Lung (tissue), 12 donors: ENCODE results near the gene PLB1. TPM values are rescaled to one million over a fixed set of nuclear protein-coding genes. Genes with fewer than 3 reads are reported as not detected.

Source experiments
- ATAC-seq: fragments of 200-7000 bp; cut with Tn5 transposase; one replicate; pipeline ENCODE4 v1.9.1; 2020; ENCODE audit warnings: moderate number of reproducible peaks; ENCODE audit not compliant: insufficient read depth, low FRiP score
- DNase-seq, 3 donors: peaks; one replicate each; pipeline ENCODE4 v3.0.0-alpha.2; 2013 to 2017
- H3K27ac ChIP-seq, 2 donors: one replicate each; pipeline ENCODE4 v1.5.1; 2013; ENCODE audit warnings: mild to moderate bottlenecking in 2 of 2, moderate library complexity in 2 of 2, control low read depth in 1 of 2, inconsistent platforms in 1 of 2, low read depth in 1 of 2, low read length in 1 of 2
- H3K27me3 ChIP-seq, 3 donors: one replicate each; pipeline ENCODE4 v1.5.1; 2013; ENCODE audit warnings: low read length in 2 of 3; ENCODE audit not compliant: control insufficient read depth in 3 of 3, insufficient read depth in 3 of 3
- H3K36me3 ChIP-seq, 4 donors: one replicate each; pipeline ENCODE4 v1.5.1; 2013; ENCODE audit warnings: low read length in 4 of 4, mild to moderate bottlenecking in 1 of 4, moderate library complexity in 1 of 4; ENCODE audit not compliant: control insufficient read depth in 4 of 4, insufficient read depth in 4 of 4
- H3K4me1 ChIP-seq, 5 donors: one replicate each; pipeline ENCODE4 v1.5.1; 2013; ENCODE audit warnings: low read length in 5 of 5, mild to moderate bottlenecking in 2 of 5, moderate library complexity in 1 of 5; ENCODE audit not compliant: control insufficient read depth in 5 of 5, insufficient read depth in 5 of 5
- H3K4me3 ChIP-seq: one replicate; pipeline ENCODE4 v1.5.1; 2013; ENCODE audit warnings: mild to moderate bottlenecking, control low read depth, moderate library complexity
- H3K9ac ChIP-seq, 2 donors: one replicate each; pipeline ENCODE4 v1.5.1; 2013; ENCODE audit warnings: low read length in 2 of 2, control low read depth in 1 of 2; ENCODE audit not compliant: insufficient read depth in 1 of 2
- H3K9me3 ChIP-seq, 4 donors: one replicate each; pipeline ENCODE4 v1.5.1; 2013; ENCODE audit warnings: low read length in 3 of 4, mild to moderate bottlenecking in 1 of 4, moderate library complexity in 1 of 4; ENCODE audit not compliant: control insufficient read depth in 4 of 4, insufficient read depth in 3 of 4
- WGBS, 2 donors: extraction: QIAGEN DNeasy Blood & Tissue Kit; methylation state at CpG; one replicate each; pipeline ENCODE4 v1.1.7; 2013; 5-methylcytosine and 5-hydroxymethylcytosine counted together
- polyA plus RNA-seq, 2 donors: library from polyadenylated mRNA; stranded (reverse); fragments of 200-250 nt; gene quantifications; one replicate each; pipeline ENCODE4 v1.2.1, GENCODE V29; 2013
- total RNA-seq, 2 donors: library from RNA; depleted of rRNA in 1 of 2; stranded (reverse); fragments of >200 nt in 1 of 2; gene quantifications; one replicate each; pipeline ENCODE4 v1.2.1, GENCODE V29; 2014 to 2021
- TF ChIP-seq, protein P1 (sequence below): IDR thresholded peaks from 2 replicates; pipeline ENCODE4 v1.5.1; 2012; ENCODE audit warnings: mild to moderate bottlenecking; ENCODE audit errors: control extremely low read depth, extremely low read depth
- donor health status: control.
- donor health status: control.
- donor health status: Bipolar disorder and iron deficiency.
- donor health status: healthy.
- donor health status: DM: yes; HTN: yes; CAD: no.

The PLB1 gene
- total and polyA plus RNA-seq, 4 donors, result 1.0 to 10.3 (median 6.7) TPM

DNA sequence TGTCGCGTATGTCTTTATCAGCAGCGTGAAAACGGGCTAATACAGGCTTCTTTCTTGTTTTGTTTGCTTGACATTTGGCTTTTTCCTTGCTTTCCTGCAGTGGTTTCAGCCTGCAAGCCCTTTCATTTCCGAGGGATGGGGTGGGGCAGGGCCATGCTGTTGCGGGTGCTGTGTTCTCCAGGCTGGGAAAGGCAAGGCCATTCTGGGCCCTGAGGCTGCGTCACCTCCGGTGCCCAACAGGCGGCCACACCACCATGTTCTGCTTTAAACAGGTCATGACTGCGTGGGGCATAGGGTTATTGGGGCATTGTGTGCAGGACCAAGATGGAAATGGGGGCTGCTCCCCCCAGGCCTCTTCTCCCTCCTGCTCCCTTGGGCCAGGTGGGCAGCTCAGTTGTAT, 38.6 kb upstream of the PLB1 start:
- DNase-seq (no peak), ATAC-seq (no peak)
- H3K27me3 ChIP-seq, result no peaks in the 10 kb centered on the region
- no peak overlapping the region for H3K27ac ChIP-seq
- TF ChIP-seq, protein P1, sequence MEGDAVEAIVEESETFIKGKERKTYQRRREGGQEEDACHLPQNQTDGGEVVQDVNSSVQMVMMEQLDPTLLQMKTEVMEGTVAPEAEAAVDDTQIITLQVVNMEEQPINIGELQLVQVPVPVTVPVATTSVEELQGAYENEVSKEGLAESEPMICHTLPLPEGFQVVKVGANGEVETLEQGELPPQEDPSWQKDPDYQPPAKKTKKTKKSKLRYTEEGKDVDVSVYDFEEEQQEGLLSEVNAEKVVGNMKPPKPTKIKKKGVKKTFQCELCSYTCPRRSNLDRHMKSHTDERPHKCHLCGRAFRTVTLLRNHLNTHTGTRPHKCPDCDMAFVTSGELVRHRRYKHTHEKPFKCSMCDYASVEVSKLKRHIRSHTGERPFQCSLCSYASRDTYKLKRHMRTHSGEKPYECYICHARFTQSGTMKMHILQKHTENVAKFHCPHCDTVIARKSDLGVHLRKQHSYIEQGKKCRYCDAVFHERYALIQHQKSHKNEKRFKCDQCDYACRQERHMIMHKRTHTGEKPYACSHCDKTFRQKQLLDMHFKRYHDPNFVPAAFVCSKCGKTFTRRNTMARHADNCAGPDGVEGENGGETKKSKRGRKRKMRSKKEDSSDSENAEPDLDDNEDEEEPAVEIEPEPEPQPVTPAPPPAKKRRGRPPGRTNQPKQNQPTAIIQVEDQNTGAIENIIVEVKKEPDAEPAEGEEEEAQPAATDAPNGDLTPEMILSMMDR, result no peak
- H3K9ac ChIP-seq, result no peak overlapping the region
- no peak overlapping the region for H3K4me3 ChIP-seq
- H3K36me3 ChIP-seq, result no peaks in the 10 kb centered on the region
- no peaks in the 10 kb centered on the region for H3K4me1 ChIP-seq
- 91 to 96% methylated on average over 10 of the region's 10 CpGs for WGBS, 2 donors
- H3K9me3 ChIP-seq, result no peaks in the 10 kb centered on the region

DNA sequence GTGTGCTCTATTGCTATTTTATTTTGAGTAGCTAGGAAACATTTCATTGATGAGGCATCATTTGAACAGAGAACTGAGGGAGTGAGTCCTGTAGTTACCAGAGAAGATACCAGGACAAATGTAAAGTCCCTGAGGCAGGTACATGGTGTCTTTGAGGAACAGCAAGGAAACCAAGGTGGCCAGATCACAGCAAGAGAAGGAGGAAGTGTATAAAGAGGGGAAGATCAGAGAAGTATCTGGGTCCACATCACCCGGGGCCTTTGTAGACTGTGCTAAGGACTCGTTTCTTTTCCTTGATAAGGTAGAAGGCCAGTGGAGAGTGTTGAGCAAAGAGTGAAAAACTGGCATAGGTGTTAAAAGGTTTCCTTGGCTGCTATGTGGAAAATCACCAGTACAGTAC, 34.8 kb upstream of the PLB1 start:
- TF ChIP-seq, protein P1, result no peak
- DNase-seq (no peak), ATAC-seq (no peak)
- Histone ChIP-seq H3K36me3 (no peaks in the 10 kb centered on the region), H3K9ac (no peak overlapping the region), H3K27me3 (no peaks in the 10 kb centered on the region), H3K4me3 (no peak overlapping the region), H3K27ac (no peak overlapping the region), H3K9me3 (no peaks in the 10 kb centered on the region), H3K4me1 (no peaks in the 10 kb centered on the region)
- WGBS, 2 donors, result 36 to 49% methylated on average over 2 of the region's 2 CpGs

DNA sequence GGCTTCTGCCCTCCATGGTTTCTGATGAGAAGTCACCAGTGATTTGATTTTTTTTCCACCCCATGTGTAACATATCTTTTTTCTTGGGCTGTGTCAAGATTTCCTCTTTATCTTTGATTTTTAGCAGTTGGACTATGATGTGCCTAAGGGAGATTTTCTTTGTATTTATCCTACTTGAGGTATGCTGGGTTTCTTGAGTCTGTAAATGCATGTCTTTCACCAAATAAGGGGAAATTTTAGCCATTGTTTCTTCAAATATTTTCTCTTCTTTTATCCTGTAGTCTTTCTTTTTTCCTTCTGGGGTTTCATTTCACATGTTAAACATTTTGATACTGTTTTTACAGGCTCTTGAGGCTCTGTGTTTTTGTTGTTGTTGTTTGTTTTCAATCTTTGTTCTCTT, 33.7 kb upstream of the PLB1 start:
- TF ChIP-seq, protein P1, result no peak
- no peaks in the 10 kb centered on the region for H3K4me1 ChIP-seq
- no peaks in the 10 kb centered on the region for H3K27me3 ChIP-seq
- H3K27ac ChIP-seq, result no peak overlapping the region
- ATAC-seq (no peak), DNase-seq (no peak)
- H3K9ac ChIP-seq, result no peak overlapping the region
- H3K36me3 ChIP-seq, result no peaks in the 10 kb centered on the region
- H3K9me3 ChIP-seq, result no peaks in the 10 kb centered on the region
- H3K4me3 ChIP-seq, result no peak overlapping the region

DNA sequence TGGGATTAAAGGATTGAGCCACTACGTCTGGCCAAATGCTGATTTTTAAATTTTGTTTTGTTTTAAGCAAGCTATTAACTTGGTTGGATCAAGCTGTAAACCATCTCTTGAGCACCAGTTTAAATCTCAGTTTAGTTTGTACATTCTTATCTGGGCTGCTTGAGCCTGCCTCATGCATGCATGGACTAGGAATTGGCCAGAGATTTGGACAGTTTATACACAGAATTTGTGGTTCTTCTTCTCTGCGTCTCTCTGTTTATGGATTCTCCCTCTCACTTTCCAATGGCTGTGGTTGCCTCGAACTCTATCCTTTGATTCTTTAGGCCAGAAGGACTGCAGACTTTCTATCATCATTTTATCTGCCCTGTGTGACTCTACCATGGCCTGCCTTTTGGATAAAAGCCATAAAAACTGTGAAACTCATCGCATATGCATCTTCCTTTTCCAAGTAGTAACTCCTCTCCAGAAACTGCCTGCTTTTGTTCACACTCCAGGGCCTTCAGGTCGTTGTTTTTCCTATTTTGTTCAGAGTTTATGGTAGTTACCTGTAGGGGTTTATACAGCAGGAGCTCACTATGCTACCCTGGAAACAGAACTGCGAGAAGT, 32.5 kb upstream of the PLB1 start:
- ATAC-seq (no peak), DNase-seq (no peak)
- Histone ChIP-seq H3K27ac (no peak overlapping the region), H3K4me3 (no peak overlapping the region), H3K4me1 (no peaks in the 10 kb centered on the region), H3K27me3 (no peaks in the 10 kb centered on the region), H3K9ac (no peak overlapping the region), H3K36me3 (no peaks in the 10 kb centered on the region), H3K9me3 (no peaks in the 10 kb centered on the region)
- TF ChIP-seq, protein P1, result no peak
- 54 to 62% methylated on average over 6 of the region's 6 CpGs for WGBS, 2 donors
